HG03439 (cell line): ENCODE results near the gene CTSW.

ENCODE experiments used
- ATAC-seq: cut with Tn5 transposase; IDR thresholded peaks from one replicate; pipeline ENCODE4 v1.9.1; 2021; ENCODE audit warnings: mild to moderate bottlenecking, moderate library complexity; ENCODE audit not compliant: unreplicated experiment

The CTSW gene

DNA sequence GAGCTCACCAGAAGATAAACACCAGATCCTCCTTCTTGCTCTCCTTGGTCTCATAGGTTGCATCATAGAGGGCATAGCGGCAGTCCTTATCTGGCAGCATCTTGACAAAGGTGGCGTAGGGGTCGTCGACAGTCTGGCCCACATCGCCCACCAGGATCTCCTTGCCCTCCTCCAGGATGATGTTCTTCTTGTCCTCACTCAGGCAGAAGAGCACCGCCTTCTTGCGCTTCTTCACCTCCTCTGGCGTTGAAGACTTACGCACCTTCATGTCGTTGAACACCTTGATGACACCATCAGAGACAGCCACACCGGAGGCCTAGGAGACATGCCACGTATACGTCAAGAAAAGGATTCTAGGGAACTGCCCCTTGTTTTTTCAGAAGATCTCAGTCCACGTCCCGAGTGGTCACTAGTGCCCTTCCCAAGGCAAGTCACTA is 23.7 kb upstream of the CTSW start:
- no peak for ATAC-seq

DNA sequence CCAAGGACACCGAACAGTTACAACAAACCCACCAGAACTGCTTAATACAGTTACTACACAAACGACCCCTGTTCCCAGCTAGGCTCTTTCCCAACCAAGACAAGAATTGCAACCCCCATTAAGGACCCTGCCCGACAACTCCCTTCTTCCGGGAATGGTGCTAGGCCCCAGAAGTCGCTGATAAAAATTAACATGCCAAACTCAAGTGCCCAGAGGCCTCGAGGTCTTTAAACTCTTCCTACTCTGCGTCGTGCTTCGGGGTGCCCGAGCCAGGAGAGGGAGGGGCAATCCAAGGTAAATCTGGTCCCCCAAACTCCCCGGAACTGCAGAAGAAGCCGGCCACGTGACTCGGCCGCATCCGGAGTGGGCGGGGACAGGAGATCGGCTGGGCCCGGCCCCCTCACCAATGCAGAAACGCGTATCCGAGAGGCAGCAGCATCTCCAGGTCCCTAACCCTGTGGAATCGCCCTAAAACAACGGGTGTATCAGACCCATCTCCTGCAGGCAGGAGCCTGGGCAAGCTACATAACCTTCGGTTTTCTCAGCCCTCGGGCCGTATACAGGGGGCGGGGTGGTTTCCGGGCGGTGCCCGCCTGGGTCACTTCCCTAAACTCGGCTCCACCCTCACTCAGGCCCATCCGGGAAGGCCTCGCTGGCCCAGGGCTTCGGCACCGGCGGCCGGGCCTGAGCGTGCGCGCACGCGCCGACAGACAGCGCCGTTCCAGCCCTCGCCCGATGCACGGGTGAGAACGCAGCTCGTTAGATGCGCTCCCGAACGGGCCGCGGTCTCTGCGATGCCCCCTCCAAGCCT is 22.7 kb upstream of the CTSW start:
- peak; percentile 29 for ATAC-seq

DNA sequence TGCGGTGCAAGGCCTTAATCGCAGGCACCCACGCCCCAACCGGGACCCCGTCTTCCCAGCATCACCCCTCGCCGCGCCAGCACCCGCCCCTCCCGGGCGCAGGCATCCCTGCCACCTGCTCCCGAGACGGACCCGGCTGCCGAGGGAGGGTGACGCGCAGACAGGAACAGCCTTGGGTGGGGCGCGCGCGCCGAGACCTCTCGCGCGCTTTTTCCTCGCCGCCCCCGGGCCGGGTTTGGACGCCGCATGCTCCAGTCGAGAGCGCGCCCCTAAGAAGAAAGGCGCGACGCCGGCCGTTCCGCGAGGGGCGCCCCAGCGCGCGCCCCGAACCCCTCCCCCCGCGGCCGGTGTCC is 22.2 kb upstream of the CTSW start:
- peak; percentile 4 for ATAC-seq

DNA sequence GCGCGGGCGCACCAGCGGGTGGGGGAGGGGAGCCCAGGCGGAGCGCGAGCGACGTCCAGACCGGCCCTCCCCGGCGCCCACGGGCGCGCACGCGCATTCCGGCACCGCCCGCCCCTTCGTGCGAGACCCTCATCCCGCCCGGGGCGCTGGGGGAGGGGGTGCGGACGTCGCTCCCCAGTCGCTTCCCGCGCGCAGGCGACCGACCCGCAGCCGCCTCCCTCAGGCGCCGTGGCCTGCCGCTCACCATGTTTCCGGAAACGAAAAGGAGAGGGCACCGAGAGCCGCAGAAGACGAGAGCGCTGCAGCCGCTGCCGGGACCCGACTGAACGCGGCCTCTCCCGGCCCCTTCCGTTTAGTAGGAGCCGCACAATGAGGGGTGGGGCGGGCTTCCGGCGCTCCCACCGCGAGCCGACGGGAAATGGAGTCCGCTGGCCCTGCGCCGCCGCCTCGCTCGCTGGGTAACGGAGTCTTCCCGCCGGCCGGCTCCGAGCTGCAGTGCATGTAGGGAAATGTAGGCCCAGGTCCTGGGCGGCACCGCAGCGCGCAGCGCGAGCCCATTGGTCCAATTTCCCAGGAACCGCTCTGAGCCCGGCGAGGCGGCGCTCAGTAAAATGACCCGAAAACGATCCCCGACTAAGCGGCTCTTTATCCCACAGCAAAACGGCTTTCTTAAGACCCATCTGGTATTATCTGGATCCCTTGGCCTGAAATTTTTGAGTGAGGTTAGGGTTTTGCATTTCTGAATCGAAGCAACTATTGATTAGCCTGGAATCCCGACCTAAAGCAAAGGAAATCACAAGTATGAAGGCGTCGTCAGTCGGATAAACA is 21.6 kb upstream of the CTSW start, which contains the start of gene CFL1:
Gene CFL1, minus strand, starts transcription at position 328 of the 828 bp plus-strand sequence. Its CDS starts 81 bp downstream, at position 247.
- ATAC-seq = peak; percentile 49

DNA sequence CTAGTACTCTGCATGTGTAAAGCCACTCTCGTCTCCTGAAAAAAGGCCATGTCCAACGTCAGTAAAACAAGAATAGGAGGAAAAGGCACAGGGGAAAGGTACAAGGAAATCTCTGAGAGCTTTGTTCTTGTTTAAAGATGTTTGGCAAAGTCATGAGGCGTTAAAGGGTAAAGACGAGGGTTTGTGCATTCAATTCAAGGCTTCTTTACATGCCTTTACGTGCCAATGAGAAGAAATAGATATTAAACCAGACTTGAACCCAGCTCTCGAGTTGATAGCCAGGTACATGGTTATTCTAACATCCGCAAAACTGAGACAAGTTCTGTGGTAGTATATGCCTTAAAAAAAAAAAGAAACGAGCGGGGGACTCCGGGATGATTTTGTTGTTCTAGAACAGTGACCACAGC is 21.0 kb upstream of the CTSW start:
- no peak for ATAC-seq

DNA sequence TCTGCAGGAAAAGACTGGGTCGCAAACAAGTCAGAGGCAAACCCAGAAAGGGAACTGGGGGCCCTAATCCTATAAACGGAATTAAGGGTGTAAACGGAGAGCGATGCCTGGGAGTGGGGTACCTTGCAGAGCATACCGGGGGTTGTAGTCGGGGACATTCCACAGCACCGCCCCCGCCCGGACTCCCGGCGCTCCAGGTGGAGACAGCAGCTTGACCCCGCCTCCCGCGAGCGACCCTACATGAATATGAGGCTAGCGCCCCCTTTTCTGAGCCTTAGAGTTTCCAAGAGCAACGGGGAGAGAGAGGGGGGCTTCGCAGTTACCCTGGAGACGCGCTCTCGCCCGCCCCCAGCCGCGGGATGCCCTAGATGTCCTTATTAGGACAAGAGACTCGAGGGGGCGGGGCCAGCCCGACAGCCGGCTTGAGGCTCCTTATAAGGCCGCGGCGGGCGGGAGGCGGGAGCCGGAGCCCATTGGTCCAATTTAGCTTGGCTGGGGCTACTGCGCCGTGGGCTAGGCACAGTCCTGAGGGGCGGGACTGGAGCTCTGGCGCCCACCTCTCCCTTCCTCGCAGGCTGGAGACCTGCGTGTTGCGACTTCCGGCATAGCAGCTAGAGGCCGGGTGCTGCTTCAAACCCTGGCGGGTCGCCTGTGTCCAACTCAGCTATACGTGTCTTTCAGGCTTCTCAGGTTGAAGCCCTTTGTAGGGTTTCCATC is 20.4 kb upstream of the CTSW start:
- peak; percentile 47 for ATAC-seq

DNA sequence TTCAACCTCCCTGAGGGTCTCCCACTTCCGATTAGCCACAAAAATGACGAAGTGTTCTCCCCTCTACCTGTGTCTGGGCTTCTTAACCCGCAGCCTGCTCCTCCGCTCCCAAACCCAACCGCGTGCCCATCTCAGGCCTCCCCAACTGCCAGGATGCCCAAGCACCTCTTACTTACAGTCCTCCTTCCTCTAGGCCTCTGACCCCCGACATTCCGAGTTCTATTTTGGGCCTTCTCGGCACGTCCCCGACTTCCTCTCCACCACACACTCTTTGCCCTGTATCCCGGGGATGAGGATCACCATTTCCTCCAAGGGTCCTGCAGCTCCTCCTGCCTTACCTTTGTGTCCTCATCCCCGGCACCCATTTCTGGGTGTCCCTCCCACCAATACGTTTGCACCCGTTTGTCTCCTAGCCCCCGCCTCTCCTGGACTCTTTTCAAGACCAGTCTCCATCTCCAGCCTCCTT is 19.8 kb upstream of the CTSW start:
- no peak for ATAC-seq

DNA sequence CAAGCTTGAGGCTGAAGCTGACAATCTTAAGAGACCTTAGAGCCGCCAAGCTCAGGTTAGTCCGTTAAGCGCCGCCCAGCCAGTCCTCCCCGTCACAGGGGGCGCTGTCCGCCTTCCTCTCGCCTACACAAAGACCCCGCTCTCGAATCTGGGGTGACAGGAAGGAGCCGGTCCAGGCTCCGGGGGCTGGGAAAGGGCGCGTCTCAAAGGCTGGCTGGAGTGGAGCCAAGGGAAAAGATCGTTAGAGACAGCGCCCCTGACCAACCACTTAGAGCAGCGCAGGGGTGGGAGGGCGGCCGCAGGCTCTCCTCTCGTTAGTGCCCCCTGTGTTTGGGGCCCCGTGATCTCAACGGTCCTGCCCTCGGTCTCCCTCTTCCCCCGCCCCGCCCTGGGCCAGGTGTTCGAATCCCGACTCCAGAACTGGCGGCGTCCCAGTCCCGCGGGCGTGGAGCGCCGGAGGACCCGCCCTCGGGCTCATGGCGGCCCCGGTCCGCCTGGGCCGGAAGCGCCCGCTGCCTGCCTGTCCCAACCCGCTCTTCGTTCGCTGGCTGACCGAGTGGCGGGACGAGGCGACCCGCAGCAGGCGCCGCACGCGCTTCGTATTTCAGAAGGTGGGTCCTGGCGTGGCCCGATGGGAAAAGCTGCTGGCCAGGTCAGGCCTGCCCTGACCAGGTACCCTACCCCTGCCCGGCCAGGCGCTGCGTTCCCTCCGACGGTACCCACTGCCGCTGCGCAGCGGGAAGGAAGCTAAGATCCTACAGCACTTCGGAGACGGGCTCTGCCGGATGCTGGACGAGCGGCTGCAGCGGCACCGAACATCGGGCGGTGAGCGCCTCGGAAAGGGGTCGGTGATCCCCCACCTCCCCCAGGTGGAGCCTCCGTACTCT is 19.1 kb upstream of the CTSW start, which contains the start of gene MUS81:
Gene MUS81, plus strand, starts transcription at position 156 of the 887 bp plus-strand sequence. Its CDS starts 321 bp downstream, at position 477.
- ATAC-seq = peak; percentile 31

DNA sequence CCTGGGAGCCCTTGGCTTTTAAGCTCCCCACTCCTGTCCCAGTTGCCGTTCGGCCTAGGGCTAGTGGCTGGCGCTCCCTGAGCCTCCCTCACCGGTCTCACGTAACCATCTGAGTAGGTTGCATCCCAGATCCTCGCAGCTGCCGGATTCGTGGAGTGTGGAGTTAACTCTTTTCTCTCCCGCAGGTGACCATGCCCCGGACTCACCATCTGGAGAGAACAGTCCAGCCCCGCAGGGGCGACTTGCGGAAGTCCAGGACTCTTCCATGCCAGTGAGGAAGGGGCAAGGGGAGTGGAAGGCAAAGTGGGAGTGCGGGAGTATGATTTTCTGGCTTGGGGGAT is 18.5 kb upstream of the CTSW start:
- no peak for ATAC-seq

DNA sequence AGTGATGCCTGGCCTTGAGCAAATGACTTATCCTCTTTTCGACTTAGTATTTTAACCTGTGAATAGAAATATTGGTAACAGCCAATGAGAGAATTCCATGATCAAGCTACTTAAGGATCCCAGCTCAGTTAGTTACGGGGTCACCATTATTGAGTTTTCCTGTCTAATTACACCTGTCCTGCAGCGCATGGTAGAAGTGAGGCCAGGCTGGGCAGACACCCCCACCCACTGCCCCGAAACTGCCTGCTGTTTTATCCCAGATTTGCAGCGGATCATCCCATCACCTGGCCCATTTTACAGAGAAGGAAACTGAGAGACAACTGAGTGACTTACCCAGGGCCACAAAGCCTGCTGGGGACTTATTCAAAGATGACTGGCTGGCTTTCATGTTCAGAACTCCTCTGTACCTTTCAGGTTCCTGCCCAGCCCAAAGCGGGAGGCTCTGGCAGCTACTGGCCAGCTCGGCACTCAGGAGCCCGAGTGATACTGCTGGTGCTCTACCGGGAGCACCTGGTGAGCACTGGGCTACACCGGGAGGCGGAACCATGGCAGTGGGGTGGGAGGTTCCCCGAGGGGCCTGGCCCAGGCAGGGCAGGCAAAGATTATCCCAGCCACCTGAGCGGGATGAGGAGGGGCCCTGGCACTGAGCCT is 18.0 kb upstream of the CTSW start:
- no peak for ATAC-seq

DNA sequence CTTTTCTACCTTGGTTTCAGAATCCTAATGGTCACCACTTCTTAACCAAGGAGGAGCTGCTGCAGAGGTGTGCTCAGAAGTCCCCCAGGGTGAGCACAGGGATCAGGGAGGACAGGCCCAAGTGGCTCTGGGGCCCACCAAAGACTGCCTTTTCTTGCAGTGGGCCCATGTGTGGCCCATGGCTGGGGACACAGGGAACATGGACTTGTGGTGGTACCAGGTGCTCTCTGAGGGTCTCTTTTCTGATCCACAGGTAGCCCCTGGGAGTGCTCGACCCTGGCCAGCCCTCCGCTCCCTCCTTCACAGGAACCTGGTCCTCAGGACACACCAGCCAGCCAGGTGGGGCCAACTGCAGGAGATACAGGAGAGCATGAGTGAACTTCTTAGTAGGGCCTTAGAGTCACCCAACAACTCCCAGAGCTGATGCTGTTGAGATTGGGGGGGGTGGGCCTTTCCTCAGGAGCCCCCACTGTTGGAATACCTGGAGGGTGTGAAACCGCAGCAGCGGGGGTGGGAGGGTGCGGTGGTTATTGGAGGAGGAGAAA is 17.4 kb upstream of the CTSW start:
- ATAC-seq = no peak

DNA sequence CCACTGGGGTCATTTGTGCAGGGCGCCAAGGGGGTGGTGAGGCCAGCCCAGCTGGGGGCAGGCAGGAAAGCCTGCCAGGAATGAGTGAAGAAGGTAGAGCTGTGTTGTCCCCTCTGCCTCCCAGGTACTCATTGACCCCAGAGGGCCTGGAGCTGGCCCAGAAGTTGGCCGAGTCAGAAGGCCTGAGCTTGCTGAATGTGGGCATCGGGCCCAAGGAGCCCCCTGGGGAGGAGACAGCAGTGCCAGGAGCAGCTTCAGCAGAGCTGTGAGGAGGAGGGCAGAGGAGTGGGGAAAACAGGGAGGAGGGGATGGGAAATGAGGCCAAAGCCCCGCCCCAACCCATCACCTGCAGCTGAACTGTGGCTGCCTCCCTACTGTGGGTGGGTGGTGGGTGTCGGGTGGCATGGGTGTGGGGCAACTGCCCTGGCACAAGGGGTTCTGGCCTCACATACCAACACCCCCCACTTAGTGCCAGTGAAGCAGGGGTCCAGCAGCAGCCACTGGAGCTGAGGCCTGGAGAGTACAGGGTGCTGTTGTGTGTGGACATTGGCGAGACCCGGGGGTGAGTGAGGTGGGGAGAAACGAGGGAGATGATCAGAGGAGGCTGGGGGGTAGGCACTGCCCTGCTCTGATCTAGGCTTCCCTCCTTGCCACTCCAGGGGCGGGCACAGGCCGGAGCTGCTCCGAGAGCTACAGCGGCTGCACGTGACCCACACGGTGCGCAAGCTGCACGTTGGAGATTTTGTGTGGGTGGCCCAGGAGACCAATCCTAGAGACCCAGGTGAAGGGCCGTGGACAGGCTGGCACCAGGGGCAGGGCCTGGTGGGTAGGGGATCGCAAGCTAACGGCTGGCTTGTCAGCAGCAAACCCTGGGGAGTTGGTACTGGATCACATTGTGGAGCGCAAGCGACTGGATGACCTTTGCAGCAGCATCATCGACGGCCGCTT is 16.4 kb upstream of the CTSW start:
- no peak for ATAC-seq

DNA sequence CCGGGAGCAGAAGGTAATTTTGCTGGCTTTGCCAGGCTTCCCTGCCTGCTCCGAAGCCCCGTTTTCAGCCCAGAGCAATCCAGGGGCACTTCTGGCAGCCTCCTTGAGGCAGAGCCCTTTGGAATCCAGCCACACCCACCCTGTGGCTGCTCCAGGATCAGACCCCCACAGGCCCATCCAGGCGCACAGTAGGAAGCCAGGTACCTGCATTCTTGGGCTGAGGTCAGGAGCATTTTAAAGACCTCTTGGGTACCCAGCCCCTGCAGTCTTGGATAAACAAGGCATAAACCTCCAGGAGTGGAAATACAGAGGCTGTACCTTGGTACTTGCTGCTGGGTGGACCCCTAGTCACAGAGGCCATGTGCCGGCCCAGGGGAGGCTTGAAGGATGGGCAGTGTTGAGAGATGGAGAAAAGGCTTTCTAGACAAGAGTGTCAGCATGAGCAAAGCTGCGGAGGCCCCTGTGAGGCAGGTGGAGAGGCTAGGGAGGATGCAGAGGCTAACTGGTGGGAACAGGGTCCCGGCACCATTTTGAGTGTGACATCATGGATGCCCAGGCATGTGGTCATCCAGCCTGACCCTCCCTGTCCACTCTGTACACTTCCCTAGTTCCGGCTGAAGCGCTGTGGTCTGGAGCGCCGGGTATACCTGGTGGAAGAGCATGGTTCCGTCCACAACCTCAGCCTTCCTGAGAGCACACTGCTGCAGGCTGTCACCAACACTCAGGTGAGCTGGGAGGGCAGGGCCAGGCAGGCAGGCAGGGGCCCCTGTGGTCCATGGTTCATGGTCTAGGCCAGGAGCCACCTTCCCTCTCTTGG is 15.5 kb upstream of the CTSW start:
- ATAC-seq = no peak

DNA sequence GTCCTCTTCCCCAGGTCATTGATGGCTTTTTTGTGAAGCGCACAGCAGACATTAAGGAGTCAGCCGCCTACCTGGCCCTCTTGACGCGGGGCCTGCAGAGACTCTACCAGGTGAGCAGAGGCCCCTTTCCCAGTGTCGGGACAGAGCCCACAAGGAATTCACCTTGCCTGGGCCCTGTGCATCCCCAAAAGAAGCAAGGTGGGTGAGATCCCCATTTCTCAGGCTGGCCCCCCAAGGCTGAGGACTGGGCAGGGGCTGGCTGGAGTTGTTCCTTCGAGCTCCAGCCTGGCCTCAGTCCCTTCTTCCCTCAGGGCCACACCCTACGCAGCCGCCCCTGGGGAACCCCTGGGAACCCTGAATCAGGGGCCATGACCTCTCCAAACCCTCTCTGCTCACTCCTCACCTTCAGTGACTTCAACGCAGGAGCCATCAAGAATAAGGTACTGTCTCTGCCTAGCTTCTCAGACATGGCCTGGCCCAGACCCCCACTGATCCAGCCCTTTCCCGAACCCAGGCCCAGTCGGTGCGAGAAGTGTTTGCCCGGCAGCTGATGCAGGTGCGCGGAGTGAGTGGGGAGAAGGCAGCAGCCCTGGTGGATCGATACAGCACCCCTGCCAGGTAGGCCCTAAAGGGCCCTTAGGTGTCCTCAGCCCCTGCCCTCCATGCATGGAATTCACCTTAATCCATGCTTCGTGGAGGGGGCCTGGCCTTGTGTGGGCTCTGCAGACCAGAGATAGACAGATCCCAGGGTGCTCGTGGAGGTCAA is 14.7 kb upstream of the CTSW start:
- no peak for ATAC-seq

DNA sequence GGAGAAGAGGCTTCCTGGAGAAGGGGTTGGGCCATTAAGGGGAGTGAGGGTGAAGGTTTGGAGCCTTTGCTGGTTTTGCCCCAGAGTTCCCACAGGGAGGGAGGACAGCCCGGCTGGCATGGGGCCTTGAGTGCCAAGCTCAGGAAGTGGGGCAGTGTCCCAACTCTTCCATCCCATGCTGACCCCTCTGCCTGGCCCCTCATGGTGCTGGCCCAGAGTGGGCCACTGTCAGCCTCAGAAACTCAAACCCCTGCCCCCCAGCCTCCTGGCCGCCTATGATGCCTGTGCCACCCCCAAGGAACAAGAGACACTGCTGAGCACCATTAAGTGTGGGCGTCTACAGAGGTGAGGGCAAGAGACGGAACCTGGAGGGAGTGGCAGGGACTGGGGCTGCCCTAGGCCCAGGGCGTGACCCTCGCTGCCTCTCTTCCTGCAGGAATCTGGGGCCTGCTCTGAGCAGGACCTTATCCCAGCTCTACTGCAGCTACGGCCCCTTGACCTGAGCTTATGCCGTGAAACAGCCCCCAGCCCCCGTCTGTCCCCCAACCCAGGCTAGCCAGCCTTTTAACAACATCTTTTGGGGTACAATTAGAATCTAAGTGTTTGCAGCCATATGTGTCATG is 14.0 kb upstream of the CTSW start:
- ATAC-seq = no peak

DNA sequence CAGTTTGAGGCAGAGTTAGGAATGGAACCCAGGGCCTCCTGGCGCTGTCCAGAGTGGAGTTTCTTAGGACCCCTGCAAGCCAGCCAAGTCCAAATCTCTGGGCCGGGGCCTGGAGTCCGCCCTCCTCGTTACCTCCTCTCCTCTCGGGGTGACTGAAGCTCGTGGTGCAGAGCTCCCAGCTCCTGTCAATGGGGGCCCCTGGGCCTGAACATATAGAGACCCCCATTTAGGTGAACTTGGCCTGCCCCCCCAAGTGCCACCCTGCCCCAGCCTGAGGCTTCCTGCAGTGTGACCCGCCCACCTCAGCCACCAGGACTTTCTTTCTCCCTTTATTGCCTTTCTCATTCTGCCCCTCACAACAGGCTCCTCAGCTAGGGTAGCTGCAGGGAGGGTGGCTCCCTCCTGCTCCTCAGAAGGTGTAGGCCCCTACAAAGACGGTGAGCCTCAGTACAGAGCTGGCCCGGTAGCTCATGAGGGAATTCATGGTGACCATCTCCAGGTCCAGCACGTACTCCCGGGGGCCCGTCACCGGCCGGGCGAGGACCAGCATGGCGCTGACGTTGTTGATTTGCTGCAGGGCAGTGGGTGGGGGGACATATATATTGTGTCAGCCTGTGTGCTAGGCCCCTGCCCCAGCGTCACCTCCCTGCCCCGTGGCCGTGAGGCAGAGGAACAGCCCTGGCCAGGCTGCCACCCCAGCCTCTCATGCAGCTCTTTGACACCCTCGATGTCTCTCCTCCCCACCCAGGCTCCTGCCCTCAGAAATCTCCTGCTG is 12.9 kb upstream of the CTSW start:
- ATAC-seq = no peak
